HCT116 (cell line): ENCODE measurements around the gene SSX2IP. TPM values are rescaled to one million over a fixed set of nuclear protein-coding genes. Genes with fewer than 3 reads are reported as not detected.

ENCODE experiments used
- ATAC-seq: fragments of 200-7000 bp; cut with Tn5 transposase; 2 replicates; pipeline ENCODE4 v1.9.1; 2020; ENCODE audit warnings: mild to moderate bottlenecking, moderate library complexity
- BruUV-seq: library from RNA; stranded (reverse); fragments of 400-500 nt; replicated peaks from 2 replicates; lab custom pipeline; 2021; lab: Mats Ljungman, UMichigan
- CTCF ChIA-PET: fragments of 300-600 bp; sonication (Branson Sonifier 250); formaldehyde crosslinking; loops from one replicate; lab custom pipeline; 2021; ENCODE audit warnings: antibody characterized with exemption; lab: Charles Lee
- POLR2A ChIA-PET: fragments of 300-600, 350-600 bp; sonication (Branson Sonifier 250); formaldehyde crosslinking; loops from one replicate; lab custom pipeline; 2021; ENCODE audit warnings: antibody characterized with exemption; lab: Charles Lee
- RAD21 ChIA-PET, 2 experiments: fragments of 300-600 bp; sonication (Branson Sonifier 250); formaldehyde crosslinking; loops; one replicate each; lab custom pipeline; 2023; ENCODE audit warnings: low total read pairs in 2 of 2; ENCODE audit not compliant: uncharacterized antibody in 2 of 2, unreplicated experiment in 2 of 2, low non-redundant PET in 1 of 2; lab: Charles Lee
- DNase-seq: peaks from one replicate; pipeline ENCODE4 v3.0.0-alpha.2; 2010; ENCODE audit warnings: low read depth, low spot score
- H2AFZ ChIP-seq: fragments of 200-600 bp; shearing (Covaris generic), sonication (generic); 2 replicates; pipeline ENCODE4 v1.6.1; 2017; ENCODE audit warnings: low read depth, mixed run types, mixed read lengths, antibody characterized with exemption, low read length; ENCODE audit not compliant: poor library complexity, severe bottlenecking
- H3K27ac ChIP-seq: 2 replicates; pipeline ENCODE4 v1.5.1; 2012; ENCODE audit warnings: low read depth, low read length
- H3K27me3 ChIP-seq: fragments of 200-600 bp; sonication (generic); 2 replicates; pipeline ENCODE4 v1.6.1; 2016; ENCODE audit warnings: mixed run types, low read length, mixed read lengths; ENCODE audit not compliant: insufficient read depth
- H3K36me3 ChIP-seq, 2 experiments: fragments of 200-500 bp in 1 of 2; fragments of 200-600 bp in 1 of 2; sonication (Bioruptor generic) in 1 of 2; sonication (generic) in 1 of 2; 2 replicates each; pipeline versions ENCODE4 v1.5.1 to v1.6.1; 2014 to 2016; ENCODE audit warnings: low read length in 2 of 2, inconsistent platforms in 1 of 2, mixed read lengths in 1 of 2, mixed run types in 1 of 2; ENCODE audit not compliant: insufficient read depth in 2 of 2, control insufficient read depth in 1 of 2
- H3K4me1 ChIP-seq, 2 experiments: fragments of 200-600 bp in 1 of 2; sonication (generic) in 1 of 2; 2 replicates each; pipeline versions ENCODE4 v1.5.1 to v1.6.1; 2012 to 2017; ENCODE audit warnings: low read length in 2 of 2, inconsistent platforms in 1 of 2, mild to moderate bottlenecking in 1 of 2, mixed read lengths in 1 of 2, mixed run types in 1 of 2, moderate library complexity in 1 of 2; ENCODE audit not compliant: insufficient read depth in 2 of 2, control insufficient read depth in 1 of 2
- H3K4me2 ChIP-seq: fragments of 200-600 bp; sonication (generic); 2 replicates; pipeline ENCODE4 v1.6.1; 2017; ENCODE audit warnings: mixed run types, low read length, mixed read lengths
- H3K4me3 ChIP-seq, 2 experiments: fragments of 200-600 bp in 1 of 2; sonication (generic) in 1 of 2; replicated peaks in 1 of 2; 2 replicates each; pipeline ENCODE4 v1.5.1; 2011 to 2016; ENCODE audit warnings: low read length in 2 of 2, control low read depth in 1 of 2, low read depth in 1 of 2, mild to moderate bottlenecking in 1 of 2, mixed read lengths in 1 of 2, mixed run types in 1 of 2
- H3K79me2 ChIP-seq: fragments of 200-600 bp; sonication (generic); 2 replicates; pipeline ENCODE4 v1.6.1; 2017; ENCODE audit warnings: mild to moderate bottlenecking, mixed run types, low read length, moderate library complexity, mixed read lengths; ENCODE audit not compliant: insufficient read depth
- H3K9ac ChIP-seq: fragments of 200-600 bp; sonication (generic); 2 replicates; pipeline ENCODE4 v1.6.1; 2016; ENCODE audit warnings: low read length, mixed read lengths
- H3K9me2 ChIP-seq: fragments of 200-600 bp; sonication (generic), shearing (Covaris generic); 2 replicates; pipeline ENCODE4 v1.6.1; 2017; ENCODE audit warnings: mixed run types, mild to moderate bottlenecking, moderate library complexity; ENCODE audit not compliant: insufficient read depth
- H3K9me3 ChIP-seq, 2 experiments: fragments of 200-500 bp in 1 of 2; fragments of 200-600 bp in 1 of 2; sonication (Bioruptor generic) in 1 of 2; sonication (generic) in 1 of 2; 2 replicates each; pipeline ENCODE4 v1.6.1; 2014 to 2017; ENCODE audit warnings: low read length in 2 of 2, mixed read lengths in 2 of 2, inconsistent platforms in 1 of 2, low read depth in 1 of 2, mild to moderate bottlenecking in 1 of 2, mixed run types in 1 of 2, moderate library complexity in 1 of 2; ENCODE audit not compliant: control insufficient read depth in 1 of 2, insufficient read depth in 1 of 2
- H4K20me1 ChIP-seq: fragments of 200-600 bp; sonication (generic), shearing (Covaris generic); 2 replicates; pipeline ENCODE4 v1.6.1; 2017; ENCODE audit warnings: mixed run types, mild to moderate bottlenecking, moderate library complexity; ENCODE audit not compliant: insufficient read depth
- EGR1 ChIP-seq: IDR thresholded peaks from 2 replicates; pipeline ENCODE4 v1.6.1; 2012; ENCODE audit warnings: low read depth
- ELF1 ChIP-seq: IDR thresholded peaks from 2 replicates; pipeline ENCODE4 v1.6.1; 2012; ENCODE audit warnings: low read depth, borderline replicate concordance
- EZH2 ChIP-seq: fragments of 200-600 bp; sonication (generic); IDR thresholded peaks from 2 replicates; pipeline ENCODE4 v1.6.1; 2017; ENCODE audit warnings: antibody characterized with exemption, mixed run types
- FOSL1 ChIP-seq: IDR thresholded peaks from 2 replicates; pipeline ENCODE4 v1.6.1; 2012; ENCODE audit warnings: low read depth
- JUND ChIP-seq: IDR thresholded peaks from 2 replicates; pipeline ENCODE4 v1.6.1; 2012
- POLR2AphosphoS5 ChIP-seq: IDR thresholded peaks from 2 replicates; pipeline ENCODE4 v1.6.1; 2011; ENCODE audit warnings: mild to moderate bottlenecking, low read depth, low read length, moderate library complexity
- SIN3A ChIP-seq: IDR thresholded peaks from 2 replicates; pipeline ENCODE4 v1.6.1; 2012; ENCODE audit warnings: low read depth
- SRF ChIP-seq: IDR thresholded peaks from 2 replicates; pipeline ENCODE4 v1.6.1; 2012; ENCODE audit warnings: low read depth
- TCF7L2 ChIP-seq: IDR thresholded peaks from 2 replicates; pipeline ENCODE4 v1.7.0; 2011; ENCODE audit warnings: borderline replicate concordance, inconsistent platforms; ENCODE audit not compliant: insufficient read depth, insufficient read length; ENCODE audit errors: extremely low read depth
- YY1 ChIP-seq: IDR thresholded peaks from 2 replicates; pipeline ENCODE4 v1.6.1; 2011; ENCODE audit warnings: low read length, low read depth, moderate library complexity, mild to moderate bottlenecking; ENCODE audit not compliant: insufficient replicate concordance; ENCODE audit errors: extremely low read depth
- ZNF274 ChIP-seq: fragments of 200-500 bp; sonication (Bioruptor generic); IDR thresholded peaks from 2 replicates; pipeline ENCODE4 v1.6.1; 2014; ENCODE audit warnings: mild to moderate bottlenecking, low read depth, low read length, inconsistent platforms
- intact Hi-C: fragments of 100-400 bp; cut with micrococcal nuclease; formaldehyde crosslinking; loops from 2 replicates; pipeline ENCODE4 v1.10.0; 2022
- total RNA-seq: library from RNA; stranded (reverse); gene quantifications from one replicate; pipeline ENCODE4 v1.2.1, GENCODE V29; 2021; ENCODE audit not compliant: unreplicated experiment
- TF ChIP-seq, protein P1 (sequence below): IDR thresholded peaks from 2 replicates; pipeline ENCODE4 v1.6.1; 2012
- TF ChIP-seq, protein P2 (sequence below), 3 experiments: fragments of 200-600 bp in 1 of 3; sonication (generic) in 1 of 3; IDR thresholded peaks in 2 of 3; conservative IDR thresholded peaks in 1 of 3; 2 replicates each; pipeline ENCODE4 v1.5.1; 2012 to 2017; ENCODE audit warnings: low read depth in 2 of 3, low read length in 2 of 3, antibody characterized with exemption in 1 of 3, borderline replicate concordance in 1 of 3, control low read depth in 1 of 3, mild to moderate bottlenecking in 1 of 3, mixed read lengths in 1 of 3, mixed run types in 1 of 3, moderate library complexity in 1 of 3; ENCODE audit not compliant: insufficient read depth in 1 of 3
- TF ChIP-seq, protein P3 (sequence below): IDR thresholded peaks from 2 replicates; pipeline ENCODE4 v1.6.1; 2012

The SSX2IP gene
- total RNA-seq, 1 experiment from 2014 or later = 51.5 TPM

GRCh38 chr1:84708031-84708430, 17.8 kb upstream of the SSX2IP start:
- Histone ChIP-seq H2AFZ (no peak overlapping the region), H3K4me2 (no peak overlapping the region), H4K20me1 (no peaks in the 10 kb centered on the region), H3K4me3 (no peak overlapping the region), H3K36me3 (no peaks in the 10 kb centered on the region), H3K27me3 (no peaks in the 10 kb centered on the region), H3K9me2 (no peaks in the 10 kb centered on the region), H3K9me3 (no peaks in the 10 kb centered on the region), H3K9ac (no peak overlapping the region), H3K79me2 (no peaks in the 10 kb centered on the region), H3K27ac (no peak overlapping the region), H3K4me1 (0 out of 4 replicates have a peak, but pooled peaks cover 0 to 4% of the 10 kb centered on the region in 2 experiments)
- ChIA-PET RAD21 (no interaction called here), CTCF (no interaction called here), POLR2A (no interaction called here)
- intact Hi-C loops = no loop called here
- no TSS peak for BruUV-seq
- DNase-seq (no peak), ATAC-seq (no peak)
- no peak for TF ChIP-seq EGR1
- TF ChIP-seq ZNF274 = no peak
- TF ChIP-seq EZH2 = no peak
- TF ChIP-seq, protein P1, sequence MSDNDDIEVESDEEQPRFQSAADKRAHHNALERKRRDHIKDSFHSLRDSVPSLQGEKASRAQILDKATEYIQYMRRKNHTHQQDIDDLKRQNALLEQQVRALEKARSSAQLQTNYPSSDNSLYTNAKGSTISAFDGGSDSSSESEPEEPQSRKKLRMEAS = no peak
- no peak for TF ChIP-seq YY1
- TF ChIP-seq SRF = no peak
- no peak for TF ChIP-seq ELF1

- H2AFZ ChIP-seq = no peak overlapping the region
- H4K20me1 ChIP-seq = no peaks in the 10 kb centered on the region
- no peaks in the 10 kb centered on the region for H3K4me1 ChIP-seq
- ATAC-seq (no peak), DNase-seq (no peak)
- H3K27ac ChIP-seq = no peak overlapping the region
- no peaks in the 10 kb centered on the region for H3K27me3 ChIP-seq
- H3K4me3 ChIP-seq = no peak overlapping the region
- H3K79me2 ChIP-seq = no peaks in the 10 kb centered on the region
- H3K9ac ChIP-seq = no peak overlapping the region
- no peaks in the 10 kb centered on the region for H3K36me3 ChIP-seq
- H3K4me2 ChIP-seq = no peak overlapping the region
- no TSS peak for BruUV-seq
- RAD21 ChIA-PET = no interaction called here
- intact Hi-C loops = no loop called here
- TF ChIP-seq ZNF274 (no peak), JUND (no peak), ELF1 (no peak), FOSL1 (no peak), YY1 (no peak), EGR1 (no peak), SIN3A (no peak), TCF7L2 (no peak), POLR2AphosphoS5 (no peak)
- TF ChIP-seq, protein P2, sequence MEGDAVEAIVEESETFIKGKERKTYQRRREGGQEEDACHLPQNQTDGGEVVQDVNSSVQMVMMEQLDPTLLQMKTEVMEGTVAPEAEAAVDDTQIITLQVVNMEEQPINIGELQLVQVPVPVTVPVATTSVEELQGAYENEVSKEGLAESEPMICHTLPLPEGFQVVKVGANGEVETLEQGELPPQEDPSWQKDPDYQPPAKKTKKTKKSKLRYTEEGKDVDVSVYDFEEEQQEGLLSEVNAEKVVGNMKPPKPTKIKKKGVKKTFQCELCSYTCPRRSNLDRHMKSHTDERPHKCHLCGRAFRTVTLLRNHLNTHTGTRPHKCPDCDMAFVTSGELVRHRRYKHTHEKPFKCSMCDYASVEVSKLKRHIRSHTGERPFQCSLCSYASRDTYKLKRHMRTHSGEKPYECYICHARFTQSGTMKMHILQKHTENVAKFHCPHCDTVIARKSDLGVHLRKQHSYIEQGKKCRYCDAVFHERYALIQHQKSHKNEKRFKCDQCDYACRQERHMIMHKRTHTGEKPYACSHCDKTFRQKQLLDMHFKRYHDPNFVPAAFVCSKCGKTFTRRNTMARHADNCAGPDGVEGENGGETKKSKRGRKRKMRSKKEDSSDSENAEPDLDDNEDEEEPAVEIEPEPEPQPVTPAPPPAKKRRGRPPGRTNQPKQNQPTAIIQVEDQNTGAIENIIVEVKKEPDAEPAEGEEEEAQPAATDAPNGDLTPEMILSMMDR (IDR thresholded peaks at IDR 0.05 in 2 of 3, conservative IDR thresholded peaks at IDR 0.05 in 1 of 3; ENCODE audit: borderline replicate concordance in 1 of 3, insufficient read depth in 1 of 3, low read depth in 2 of 3, low read length in 2 of 3) = no peak
- TF ChIP-seq, protein P3, sequence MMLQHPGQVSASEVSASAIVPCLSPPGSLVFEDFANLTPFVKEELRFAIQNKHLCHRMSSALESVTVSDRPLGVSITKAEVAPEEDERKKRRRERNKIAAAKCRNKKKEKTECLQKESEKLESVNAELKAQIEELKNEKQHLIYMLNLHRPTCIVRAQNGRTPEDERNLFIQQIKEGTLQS = no peak
- TF ChIP-seq, protein P1 = no peak
- POLR2A ChIA-PET = no interaction called here
- no peaks in the 10 kb centered on the region for H3K9me2 ChIP-seq
- H3K9me3 ChIP-seq = no peaks in the 10 kb centered on the region
- CTCF ChIA-PET = no interaction called here
Measured at GRCh38 chr1:84705513-84705912, 15.3 kb upstream of the SSX2IP start.
